ENCODE data around the gene NRG2. TPM values are rescaled to one million over a fixed set of nuclear protein-coding genes. Genes with fewer than 3 reads are reported as not detected.
A peak's percentile ranks its signal among the peaks of the same experiment; 100 is the strongest.

NRG2 gene
- total RNA-seq, 1 donor from 2014 or later: 1.7 TPM

GRCh38 chr5:139901986-139902385 is 141.1 kb downstream of the NRG2 start:
- peak; percentile 47 for DNase-seq (ENCODE audit: low spot score)
- ATAC-seq: no peak
- intact Hi-C loops (cut with DNase I): no loop called here

DNA sequence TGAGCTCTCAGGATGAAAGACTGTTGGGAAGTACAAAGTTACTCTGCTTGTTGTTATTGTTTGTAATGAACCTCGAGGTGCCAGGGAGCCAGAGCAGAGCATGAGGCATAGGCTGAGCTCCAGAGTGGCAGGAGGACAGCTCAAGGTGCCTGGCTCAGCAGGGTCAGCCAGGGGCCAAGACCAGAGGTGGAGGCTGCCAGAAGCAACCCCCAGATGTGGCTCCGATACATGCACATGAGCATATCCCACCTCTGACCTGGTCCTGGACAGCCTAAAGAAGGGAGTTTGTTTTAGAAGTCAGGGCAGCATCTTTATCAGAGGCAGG is 141.9 kb downstream of the NRG2 start:
- intact Hi-C loops (cut with DNase I): no loop called here
- no peak for ATAC-seq
- peak; percentile 28 for DNase-seq (ENCODE audit: low spot score)

- intact Hi-C loops (cut with DNase I): no loop called here
- ATAC-seq: no peak
- DNase-seq (ENCODE audit: low spot score): peak; percentile 6
Observed at GRCh38 chr5:139900546-139901250, 142.4 kb downstream of the NRG2 start.

GRCh38 chr5:139898981-139899380 is 144.1 kb downstream of the NRG2 start:
- ATAC-seq (no peak), DNase-seq (ENCODE audit: low spot score) (peak; percentile 0)
- intact Hi-C loops (cut with DNase I): no loop called here

DNA sequence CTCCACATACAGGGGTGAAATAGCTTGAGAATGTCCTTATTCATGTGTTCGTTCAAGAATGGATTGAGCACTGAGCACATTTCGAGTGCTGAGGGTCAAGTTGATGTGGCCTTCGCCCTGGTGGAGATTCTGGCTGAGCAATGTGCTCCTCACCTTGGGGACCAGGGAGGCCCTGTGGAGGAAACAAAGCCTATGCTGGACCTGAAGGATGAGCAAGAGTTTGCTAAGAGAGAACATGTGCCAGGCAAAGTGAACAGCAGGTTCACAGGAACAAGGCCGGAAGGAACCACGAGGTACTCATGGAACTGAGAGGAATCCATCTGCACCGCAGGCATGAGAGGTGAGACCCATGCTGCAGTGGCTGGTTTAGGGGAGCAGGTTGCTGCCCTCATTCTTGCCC is 145.1 kb downstream of the NRG2 start:
- DNase-seq (ENCODE audit: low spot score) (peak; percentile 22), ATAC-seq (no peak)
- intact Hi-C loops (cut with DNase I): no loop called here

- intact Hi-C loops (cut with DNase I): no loop called here
- ATAC-seq (no peak), DNase-seq (ENCODE audit: low spot score) (peak; percentile 34)
Observed at GRCh38 chr5:139897342-139897741, 145.8 kb downstream of the NRG2 start.

GRCh38 chr5:139896718-139897117 is 146.4 kb downstream of the NRG2 start:
- ATAC-seq (no peak), DNase-seq (ENCODE audit: low spot score) (peak; percentile 14)
- intact Hi-C loops (cut with DNase I): no loop called here

- intact Hi-C loops (cut with DNase I): no loop called here
- ATAC-seq (peak; percentile 69), DNase-seq (ENCODE audit: low spot score) (no peak)
Observed at GRCh38 chr5:139895647-139896046, 147.5 kb downstream of the NRG2 start.

- DNase-seq (ENCODE audit: low spot score) (no peak), ATAC-seq (peak; percentile 35)
- intact Hi-C loops (cut with DNase I): no loop called here
Observed at GRCh38 chr5:139895046-139895445, 148.1 kb downstream of the NRG2 start.

GRCh38 chr5:139893873-139894272 is 149.2 kb downstream of the NRG2 start:
- ATAC-seq: no peak
- no peak for DNase-seq (ENCODE audit: low spot score)
- intact Hi-C loops (cut with DNase I): no loop called here

DNA sequence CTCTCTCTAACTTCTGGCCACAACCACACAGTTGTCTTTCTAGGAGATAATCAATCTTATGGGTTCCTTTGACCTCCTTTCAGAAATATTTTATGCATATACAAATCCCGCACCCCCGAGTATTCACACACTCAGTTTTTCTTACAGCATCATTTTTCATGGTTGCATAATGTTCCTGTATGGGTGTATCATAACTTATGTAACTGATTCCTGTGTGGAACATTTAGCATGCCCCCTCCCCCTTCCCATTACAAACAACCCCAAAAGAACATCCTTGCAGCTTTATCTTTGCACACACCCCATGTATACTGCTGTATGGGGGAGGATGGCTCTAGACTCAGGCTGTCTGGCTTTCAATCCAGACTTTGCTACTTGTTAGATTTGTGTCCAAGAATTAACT is 153.7 kb downstream of the NRG2 start:
- intact Hi-C loops (cut with DNase I): no loop called here
- no peak for DNase-seq (ENCODE audit: low spot score)
- no peak for ATAC-seq

DNA sequence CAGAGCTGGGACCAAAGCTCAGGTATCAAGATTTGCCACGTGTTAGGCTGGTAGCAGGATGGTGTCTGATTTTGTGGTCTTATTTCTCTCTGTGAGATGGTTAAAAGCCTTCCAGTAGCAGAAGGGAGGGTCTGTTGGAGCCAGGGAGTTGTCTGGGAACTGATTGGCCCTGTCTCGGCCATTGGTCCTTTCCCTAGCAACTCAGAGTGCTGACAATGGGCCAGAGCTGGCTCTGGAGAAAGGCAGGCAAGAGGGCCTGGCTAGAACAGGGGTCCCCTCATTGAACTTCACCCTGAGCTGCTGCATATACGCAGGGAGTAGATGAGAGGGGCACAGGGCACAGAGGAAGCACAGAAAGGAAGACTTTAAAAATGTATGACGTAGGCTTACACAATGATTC is 154.7 kb downstream of the NRG2 start:
- intact Hi-C loops (cut with DNase I): no loop called here
- no peak for ATAC-seq
- no peak for DNase-seq (ENCODE audit: low spot score)

GRCh38 chr5:139886213-139886612 is 156.9 kb downstream of the NRG2 start:
- DNase-seq (ENCODE audit: low spot score) (no peak), ATAC-seq (no peak)
- intact Hi-C loops (cut with DNase I): no loop called here

- DNase-seq (ENCODE audit: low spot score) (no peak), ATAC-seq (no peak)
- intact Hi-C loops (cut with DNase I): no loop called here
Observed at GRCh38 chr5:139885857-139886208, 157.3 kb downstream of the NRG2 start.

DNA sequence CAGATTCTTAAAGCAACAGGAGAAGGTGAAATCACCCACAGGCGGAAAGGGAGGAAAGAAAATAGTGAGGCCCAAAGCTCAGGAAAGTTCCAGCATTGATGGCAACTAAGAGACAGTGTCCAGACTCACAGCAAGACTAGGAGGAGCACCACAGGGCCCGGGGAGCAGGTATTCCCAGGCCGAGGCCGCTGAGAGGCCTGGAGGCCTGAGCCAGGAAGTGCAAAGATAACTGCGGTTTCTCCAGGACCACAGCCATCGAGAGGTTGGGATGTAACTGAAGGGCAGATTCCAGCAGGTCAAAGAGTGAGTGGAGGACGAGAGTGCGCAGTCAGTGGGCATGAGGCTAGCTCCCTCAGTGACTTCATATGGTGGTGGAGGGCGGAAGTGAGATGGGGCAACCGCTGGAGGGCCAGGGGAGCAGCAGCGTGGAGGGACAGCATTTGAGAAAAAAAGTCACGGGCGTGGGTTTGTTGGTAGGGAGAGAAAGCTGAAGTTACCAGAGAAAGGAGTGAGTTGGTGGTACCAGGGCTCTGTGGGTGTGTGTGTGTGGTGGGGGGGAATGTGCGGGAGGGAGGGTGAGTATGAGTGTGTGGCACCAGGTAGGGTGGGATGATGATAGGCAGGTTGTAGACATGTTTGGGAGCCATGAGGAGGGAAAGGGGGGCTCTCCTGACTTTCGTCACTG is 157.8 kb downstream of the NRG2 start:
- no peak for ATAC-seq
- intact Hi-C loops (cut with DNase I): no loop called here
- no peak for DNase-seq (ENCODE audit: low spot score)

- intact Hi-C loops (cut with DNase I): no loop called here
- ATAC-seq: no peak
Observed at GRCh38 chr5:139884734-139885133, 158.4 kb downstream of the NRG2 start.

DNA sequence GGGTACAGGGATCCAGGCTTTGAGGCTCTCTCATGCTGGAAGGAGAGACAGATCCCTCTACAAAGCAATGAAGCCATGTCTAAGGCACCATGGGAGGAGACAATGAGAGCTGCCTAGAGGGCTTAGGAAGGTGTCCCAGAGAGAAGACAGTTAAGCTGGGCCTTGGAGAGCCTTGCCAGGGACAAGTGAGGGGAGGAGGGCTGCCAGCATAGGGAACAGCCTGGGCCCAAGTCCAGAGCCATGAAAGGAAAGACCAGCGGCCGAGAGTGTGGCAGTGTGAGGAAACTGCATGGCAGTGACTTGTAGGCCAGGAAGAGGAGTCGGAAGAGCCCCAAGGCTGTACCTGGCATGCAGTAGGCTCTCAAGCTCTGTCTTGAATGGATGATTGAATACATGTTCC is 159.0 kb downstream of the NRG2 start:
- no peak for DNase-seq (ENCODE audit: low spot score)
- intact Hi-C loops (cut with DNase I): no loop called here
- no peak for ATAC-seq

More at GRCh38 chr5:139884734-139885133, 158.4 kb downstream of the NRG2 start:
- DNase-seq (ENCODE audit: low spot score): no peak

DNA sequence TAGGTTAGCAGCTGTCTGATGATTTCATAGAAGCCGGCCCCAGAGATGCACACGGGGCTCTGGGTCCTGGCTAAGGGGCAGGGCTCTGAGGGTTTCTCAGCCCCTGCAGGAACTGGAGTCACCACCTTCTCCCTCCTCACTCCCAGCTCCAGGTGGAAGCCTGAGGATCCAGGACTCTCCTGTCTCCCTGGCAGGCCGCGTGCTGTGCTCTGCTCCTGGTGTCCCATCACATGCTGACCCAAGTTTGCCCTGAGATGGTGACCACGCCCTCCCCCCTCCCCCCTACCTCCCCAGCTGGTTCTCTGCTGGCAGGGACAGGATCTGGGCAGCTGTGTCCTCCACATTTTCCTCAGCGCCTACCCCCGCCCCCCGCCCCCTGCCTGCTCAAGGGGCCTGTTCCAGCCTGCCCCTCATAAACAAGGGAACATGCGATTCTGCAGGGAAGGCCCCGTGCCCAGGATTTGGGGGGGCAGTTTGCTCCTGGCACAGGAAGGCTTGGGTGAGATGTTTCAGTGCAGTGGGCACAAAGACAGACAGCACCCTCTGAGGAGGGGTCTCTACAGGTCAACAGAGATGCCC is 160.0 kb downstream of the NRG2 start:
- ATAC-seq: no peak
- intact Hi-C loops (cut with DNase I): no loop called here
- DNase-seq (ENCODE audit: low spot score): no peak

- DNase-seq (ENCODE audit: low spot score): no peak
- intact Hi-C loops (cut with DNase I): no loop called here
- ATAC-seq: no peak
Observed at GRCh38 chr5:139882316-139882715, 160.8 kb downstream of the NRG2 start.

GRCh38 chr5:139881143-139881733 is 161.9 kb downstream of the NRG2 start:
- DNase-seq (ENCODE audit: low spot score) (no peak), ATAC-seq (no peak)
- intact Hi-C loops (cut with DNase I): no loop called here
